Stimulated activated CD4-positive, alpha-beta T cell treated with anti-CD3 and anti-CD28 coated beads, Interleukin-4, amount 100 ng/mL, for 1 hour (primary cell): ENCODE measurements around the gene FOXS1.

Source experiments
- DNase-seq: peaks from one replicate; pipeline ENCODE4 v3.0.0-alpha.2; 2020

FOXS1 gene

GRCh38 chr20:31860390-31861134 lies 15.2 kb upstream of the FOXS1 start:
- DNase-seq = no peak

- DNase-seq = no peak
Measured at GRCh38 chr20:31859998-31860380, 14.6 kb upstream of the FOXS1 start.

GRCh38 chr20:31859266-31859997 lies 14.0 kb upstream of the FOXS1 start:
- no peak for DNase-seq

- DNase-seq = no peak
Measured at GRCh38 chr20:31858760-31859083, 13.3 kb upstream of the FOXS1 start.

GRCh38 chr20:31857861-31858759 lies 12.7 kb upstream of the FOXS1 start:
- DNase-seq = no peak

GRCh38 chr20:31856516-31856915 lies 11.1 kb upstream of the FOXS1 start:
- DNase-seq = no peak

- no peak for DNase-seq
Measured at GRCh38 chr20:31853481-31853880, 8.1 kb upstream of the FOXS1 start.

- DNase-seq = no peak
Measured at GRCh38 chr20:31851240-31851955, 6.0 kb upstream of the FOXS1 start.

GRCh38 chr20:31849306-31849930 lies 4.0 kb upstream of the FOXS1 start:
- DNase-seq = no peak

GRCh38 chr20:31848088-31848999 lies 2.9 kb upstream of the FOXS1 start:
- no peak for DNase-seq

GRCh38 chr20:31846793-31847138 lies 1.4 kb upstream of the FOXS1 start:
- DNase-seq = no peak

GRCh38 chr20:31844737-31845299 lies 586 bp downstream of the FOXS1 start:
- DNase-seq = no peak

- no peak for DNase-seq
Measured at GRCh38 chr20:31843881-31844280, 1.5 kb downstream of the FOXS1 start.

GRCh38 chr20:31843288-31843687 lies 2.1 kb downstream of the FOXS1 start:
- DNase-seq = no peak

GRCh38 chr20:31842471-31843157 lies 2.8 kb downstream of the FOXS1 start:
- no peak for DNase-seq

- DNase-seq = no peak
Measured at GRCh38 chr20:31841928-31842327, 3.5 kb downstream of the FOXS1 start.

GRCh38 chr20:31840906-31841816 lies 4.2 kb downstream of the FOXS1 start:
- DNase-seq = no peak

GRCh38 chr20:31839782-31840487 lies 5.5 kb downstream of the FOXS1 start:
- no peak for DNase-seq
